Measurements from ENCODE around the gene ASTL.
"Not testable (repeated sequence)": the region's sequence is repeated elsewhere in the genome, so short reads cannot be mapped to it uniquely, and the experiment has no call there.

ASTL gene

GRCh38 chr2:96098900-96099590 lies 39.3 kb downstream of the ASTL start:
- no peak for DNase-seq (ENCODE audit: low spot score)

GRCh38 chr2:96097951-96098823 lies 40.1 kb downstream of the ASTL start:
- DNase-seq (ENCODE audit: low spot score), result no peak

- DNase-seq (ENCODE audit: low spot score), result no peak
Observed at GRCh38 chr2:96097441-96097840, 40.9 kb downstream of the ASTL start.

- no peak for DNase-seq (ENCODE audit: low spot score)
Observed at GRCh38 chr2:96095116-96095636, 43.1 kb downstream of the ASTL start.

GRCh38 chr2:96093528-96093927 lies 44.8 kb downstream of the ASTL start:
- DNase-seq (ENCODE audit: low spot score), result no peak

GRCh38 chr2:96092951-96093350 lies 45.4 kb downstream of the ASTL start:
- DNase-seq (ENCODE audit: low spot score), result no peak

GRCh38 chr2:96092573-96092877 lies 45.8 kb downstream of the ASTL start:
- DNase-seq (ENCODE audit: low spot score), result no peak

GRCh38 chr2:96091711-96092572 lies 46.4 kb downstream of the ASTL start:
- DNase-seq (ENCODE audit: low spot score), result no peak

- DNase-seq (ENCODE audit: low spot score), result no peak
Observed at GRCh38 chr2:96091141-96091710, 47.1 kb downstream of the ASTL start.

- DNase-seq (ENCODE audit: low spot score), result peak; percentile 75
Observed at GRCh38 chr2:96090196-96090926, 47.9 kb downstream of the ASTL start.

GRCh38 chr2:96089356-96090195 lies 48.7 kb downstream of the ASTL start:
- peak; percentile 47 for DNase-seq (ENCODE audit: low spot score)

GRCh38 chr2:96088340-96089335 lies 49.7 kb downstream of the ASTL start:
- no peak for DNase-seq (ENCODE audit: low spot score)

- no peak for DNase-seq (ENCODE audit: low spot score)
Observed at GRCh38 chr2:96087130-96087529, 51.2 kb downstream of the ASTL start.

GRCh38 chr2:96085541-96086355 lies 52.6 kb downstream of the ASTL start:
- DNase-seq (ENCODE audit: low spot score), result no peak

- not testable (repeated sequence) for DNase-seq (ENCODE audit: low spot score)
Observed at GRCh38 chr2:96084858-96085518, 53.3 kb downstream of the ASTL start.

- no peak for DNase-seq (ENCODE audit: low spot score)
Observed at GRCh38 chr2:96083989-96084857, 54.1 kb downstream of the ASTL start.
